GM21825 (cell line): Measurements from ENCODE around the gene PPBP.
"Not testable (repeated sequence)": the region's sequence is repeated elsewhere in the genome, so short reads cannot be mapped to it uniquely, and the experiment has no call there.

Experiments used
- ATAC-seq: cut with Tn5 transposase; IDR thresholded peaks from one replicate; pipeline ENCODE4 v1.9.1; 2021; ENCODE audit warnings: mild to moderate bottlenecking, moderate library complexity; ENCODE audit not compliant: unreplicated experiment

Gene PPBP

GRCh38 chr4:73952352-73952751 is 35.6 kb downstream of the PPBP start:
- no peak for ATAC-seq

- ATAC-seq, result not testable (repeated sequence)
Measured at GRCh38 chr4:73950376-73950920, 37.5 kb downstream of the PPBP start.

GRCh38 chr4:73948990-73949706 is 38.8 kb downstream of the PPBP start:
- no peak for ATAC-seq

- ATAC-seq, result no peak
Measured at GRCh38 chr4:73948291-73948690, 39.7 kb downstream of the PPBP start.

- ATAC-seq, result no peak
Measured at GRCh38 chr4:73947239-73947985, 40.6 kb downstream of the PPBP start.

GRCh38 chr4:73945674-73946449 is 42.1 kb downstream of the PPBP start:
- ATAC-seq, result no peak

- ATAC-seq, result no peak
Measured at GRCh38 chr4:73945140-73945539, 42.9 kb downstream of the PPBP start.

GRCh38 chr4:73944061-73944875 is 43.7 kb downstream of the PPBP start:
- ATAC-seq, result no peak

- ATAC-seq, result no peak
Measured at GRCh38 chr4:73943555-73943954, 44.4 kb downstream of the PPBP start.

GRCh38 chr4:73936969-73937368 is 51.0 kb downstream of the PPBP start:
- ATAC-seq, result no peak
